Brain microvascular endothelial cell (primary cell): ENCODE measurements around the gene GCNT1.

Experiments
- DNase-seq: peaks from one replicate; pipeline ENCODE4 v3.0.0-alpha.2; 2020
- H3K27ac ChIP-seq: fragments of 250-450 bp; sonication (Bioruptor Pico); 2 replicates; pipeline ENCODE4 v1.5.1; 2020; ENCODE audit warnings: mild to moderate bottlenecking, moderate library complexity
- H3K27me3 ChIP-seq: fragments of 250-450 bp; sonication (Bioruptor Pico); replicated peaks from 2 replicates; pipeline ENCODE4 v1.5.1; 2020; ENCODE audit warnings: mild to moderate bottlenecking
- H3K36me3 ChIP-seq: fragments of 250-450 bp; sonication (Bioruptor Pico); replicated peaks from 2 replicates; pipeline ENCODE4 v1.5.1; 2020; ENCODE audit warnings: mild to moderate bottlenecking
- H3K4me3 ChIP-seq: 2 replicates; pipeline ENCODE4 v1.5.1; 2011; ENCODE audit warnings: low read depth, mild to moderate bottlenecking, control low read depth, low read length, moderate library complexity
- CTCF ChIP-seq: IDR thresholded peaks from 2 replicates; pipeline ENCODE4 v1.5.1; 2011; ENCODE audit warnings: low read depth, mild to moderate bottlenecking, moderate library complexity, low read length, control low read depth, inconsistent platforms; ENCODE audit errors: missing control alignments
- in situ Hi-C: cut with HindIII; loops from 2 replicates; pipeline ENCODE4 v1.10.0; 2017; ENCODE audit warnings: low sequenced_read_pairs, low pct_ligation_motif_present

GCNT1 gene

GRCh38 chr9:76458903-76459693 lies at the start of gene GCNT1:
GCNT1 (plus strand) TSS chr9:76459182; CDS start chr9:76502382, 43,200 bp downstream.
- H3K36me3 ChIP-seq, result no peaks in the 10 kb centered on the region
- peak; percentile 49 for TF ChIP-seq CTCF
- no peaks in the 10 kb centered on the region for H3K27me3 ChIP-seq
- H3K27ac ChIP-seq, result peak within 1 kb of the TSS; percentile 6
- in situ Hi-C loops, result loop anchor here (25.0 kb wide), 1 partner anchor 203 kb away; no protein-coding TSS in a partner anchor
- H3K4me3 ChIP-seq, result peak within 1 kb of the TSS; percentile 88
- DNase-seq, result peak; percentile 51

- Histone ChIP-seq H3K27ac (no peak overlapping the region), H3K4me3 (no peak overlapping the region), H3K27me3 (no peaks in the 10 kb centered on the region), H3K36me3 (no peaks in the 10 kb centered on the region)
- in situ Hi-C loops, result no loop called here
- DNase-seq, result no peak
- no peak for TF ChIP-seq CTCF
Measured at GRCh38 chr9:76412638-76413037, 46.3 kb upstream of the GCNT1 start.

- Histone ChIP-seq H3K27me3 (no peaks in the 10 kb centered on the region), H3K36me3 (no peaks in the 10 kb centered on the region), H3K27ac (no peak overlapping the region), H3K4me3 (no peak overlapping the region)
- in situ Hi-C loops, result no loop called here
- TF ChIP-seq CTCF, result no peak
- DNase-seq, result no peak
Measured at GRCh38 chr9:76413658-76414057, 45.3 kb upstream of the GCNT1 start.

DNA sequence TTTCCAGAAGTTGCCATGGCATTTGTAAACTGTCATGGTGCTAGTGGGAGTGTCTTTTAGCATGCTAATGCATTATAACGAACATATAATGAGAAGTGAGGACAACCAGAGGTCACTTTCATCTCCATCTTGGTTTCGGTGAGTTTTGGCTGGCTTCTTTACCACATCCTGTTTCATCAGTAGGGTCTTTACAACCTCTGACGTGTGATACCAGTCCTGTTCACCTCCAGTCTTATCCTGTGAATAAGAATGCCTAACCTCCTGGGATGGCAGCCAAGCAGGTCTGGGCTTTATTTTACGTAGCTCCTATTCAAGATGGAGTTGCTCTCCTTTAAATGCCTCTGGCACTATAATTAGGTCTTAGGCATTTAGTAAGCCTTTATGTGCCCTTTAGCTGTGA lies 44.3 kb upstream of the GCNT1 start:
- Histone ChIP-seq H3K4me3 (no peak overlapping the region), H3K27me3 (no peaks in the 10 kb centered on the region), H3K27ac (no peak overlapping the region), H3K36me3 (no peaks in the 10 kb centered on the region)
- no peak for DNase-seq
- TF ChIP-seq CTCF, result no peak
- in situ Hi-C loops, result no loop called here

- no peaks in the 10 kb centered on the region for H3K36me3 ChIP-seq
- in situ Hi-C loops, result no loop called here
- no peaks in the 10 kb centered on the region for H3K27me3 ChIP-seq
- no peak for DNase-seq
- H3K4me3 ChIP-seq, result no peak overlapping the region
- no peak for TF ChIP-seq CTCF
- H3K27ac ChIP-seq, result no peak overlapping the region
Measured at GRCh38 chr9:76415154-76415553, 43.8 kb upstream of the GCNT1 start.

DNA sequence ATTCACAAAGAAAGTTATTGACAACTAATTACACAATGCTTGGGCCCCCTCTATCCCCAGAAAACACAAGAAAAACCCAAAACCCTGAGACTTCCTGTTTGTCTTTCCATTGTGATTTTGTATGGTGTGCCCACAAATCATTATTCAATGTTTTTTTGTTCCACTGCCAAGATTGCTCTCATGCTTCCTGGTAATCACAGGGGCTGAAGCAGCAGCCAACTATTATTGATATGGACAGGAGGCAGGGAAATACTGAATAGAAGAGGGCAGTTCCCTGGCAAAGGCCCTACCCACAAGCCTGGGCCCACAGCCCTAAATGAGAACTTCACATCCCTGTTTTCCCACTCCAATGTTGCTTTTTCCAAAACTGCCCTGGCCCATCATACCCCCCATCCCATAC lies 43.3 kb upstream of the GCNT1 start:
- no peak overlapping the region for H3K27ac ChIP-seq
- TF ChIP-seq CTCF, result no peak
- no peaks in the 10 kb centered on the region for H3K27me3 ChIP-seq
- DNase-seq, result no peak
- in situ Hi-C loops, result no loop called here
- no peak overlapping the region for H3K4me3 ChIP-seq
- no peaks in the 10 kb centered on the region for H3K36me3 ChIP-seq
